AG09309 (cell line): ENCODE measurements around the gene METTL3.

Experiments
- DNase-seq: peaks from one replicate; pipeline ENCODE4 v3.0.0-alpha.2; 2010; ENCODE audit warnings: low read depth
- H3K4me3 ChIP-seq: 2 replicates; pipeline ENCODE4 v1.5.1; 2011; ENCODE audit warnings: mild to moderate bottlenecking, low read depth, low read length, moderate library complexity; ENCODE audit not compliant: control insufficient read depth
- TF ChIP-seq, protein P1 (sequence below): IDR thresholded peaks from 2 replicates; pipeline ENCODE4 v1.5.1; 2011; ENCODE audit warnings: mild to moderate bottlenecking, low read depth, low read length, inconsistent platforms; ENCODE audit not compliant: insufficient read depth, control insufficient read depth; ENCODE audit errors: missing control alignments

METTL3 gene

DNA sequence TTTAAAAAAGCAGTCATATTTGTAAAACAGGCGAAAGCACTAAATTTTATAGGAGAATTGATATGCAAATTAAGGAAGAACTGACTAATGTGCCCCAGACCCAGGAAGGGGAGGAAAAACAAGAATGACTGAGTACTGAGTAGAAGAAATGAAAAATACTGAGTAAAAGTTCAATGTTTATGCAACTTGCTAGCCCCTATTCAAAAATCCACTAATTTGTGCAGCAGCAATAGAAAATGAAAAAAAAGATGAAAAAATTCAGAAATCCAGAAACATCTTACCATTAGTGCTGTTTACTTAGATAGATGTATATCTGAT is 61.3 kb downstream of the METTL3 start:
- TF ChIP-seq, protein P1, sequence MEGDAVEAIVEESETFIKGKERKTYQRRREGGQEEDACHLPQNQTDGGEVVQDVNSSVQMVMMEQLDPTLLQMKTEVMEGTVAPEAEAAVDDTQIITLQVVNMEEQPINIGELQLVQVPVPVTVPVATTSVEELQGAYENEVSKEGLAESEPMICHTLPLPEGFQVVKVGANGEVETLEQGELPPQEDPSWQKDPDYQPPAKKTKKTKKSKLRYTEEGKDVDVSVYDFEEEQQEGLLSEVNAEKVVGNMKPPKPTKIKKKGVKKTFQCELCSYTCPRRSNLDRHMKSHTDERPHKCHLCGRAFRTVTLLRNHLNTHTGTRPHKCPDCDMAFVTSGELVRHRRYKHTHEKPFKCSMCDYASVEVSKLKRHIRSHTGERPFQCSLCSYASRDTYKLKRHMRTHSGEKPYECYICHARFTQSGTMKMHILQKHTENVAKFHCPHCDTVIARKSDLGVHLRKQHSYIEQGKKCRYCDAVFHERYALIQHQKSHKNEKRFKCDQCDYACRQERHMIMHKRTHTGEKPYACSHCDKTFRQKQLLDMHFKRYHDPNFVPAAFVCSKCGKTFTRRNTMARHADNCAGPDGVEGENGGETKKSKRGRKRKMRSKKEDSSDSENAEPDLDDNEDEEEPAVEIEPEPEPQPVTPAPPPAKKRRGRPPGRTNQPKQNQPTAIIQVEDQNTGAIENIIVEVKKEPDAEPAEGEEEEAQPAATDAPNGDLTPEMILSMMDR = no peak
- DNase-seq = no peak
- H3K4me3 ChIP-seq = no peak overlapping the region
